Measurements from ENCODE around the gene TOGARAM2.

Gene TOGARAM2

GRCh38 chr2:29033656-29034055 lies 52.6 kb downstream of the TOGARAM2 start:
- no peaks in the 10 kb centered on the region for H3K9me3 Mint-ChIP-seq
- DNase-seq (ENCODE audit: low spot score in 2 of 2) (no peak), ATAC-seq (ENCODE audit: low read depth) (no peak)
- H3K4me3 Mint-ChIP-seq = no peak overlapping the region
- no peaks in the 10 kb centered on the region for H3K4me1 Mint-ChIP-seq
- H3K27ac Mint-ChIP-seq = no peak overlapping the region
- H3K36me3 Mint-ChIP-seq = no peaks in the 10 kb centered on the region
- no peaks in the 10 kb centered on the region for H3K27me3 Mint-ChIP-seq

GRCh38 chr2:29035016-29035745 lies 54.1 kb downstream of the TOGARAM2 start:
- no peak overlapping the region for H3K4me3 Mint-ChIP-seq

GRCh38 chr2:29039718-29040480 lies 58.8 kb downstream of the TOGARAM2 start:
- no peaks in the 10 kb centered on the region for H3K9me3 Mint-ChIP-seq
- H3K27ac Mint-ChIP-seq = no peak overlapping the region
- no peaks in the 10 kb centered on the region for H3K36me3 Mint-ChIP-seq
- no peak overlapping the region for H3K4me3 Mint-ChIP-seq
- DNase-seq (ENCODE audit: low spot score in 2 of 2) = no peak
- no peaks in the 10 kb centered on the region for H3K4me1 Mint-ChIP-seq
- ATAC-seq (ENCODE audit: low read depth) = no peak
- peaks cover 2% of the 10 kb centered on the region for H3K27me3 Mint-ChIP-seq

More at GRCh38 chr2:29035016-29035745, 54.1 kb downstream of the TOGARAM2 start:
- no peaks in the 10 kb centered on the region for H3K27me3 Mint-ChIP-seq
- DNase-seq (ENCODE audit: low spot score in 2 of 2) (no peak), ATAC-seq (ENCODE audit: low read depth) (no peak)
- no peaks in the 10 kb centered on the region for H3K4me1 Mint-ChIP-seq
- no peaks in the 10 kb centered on the region for H3K36me3 Mint-ChIP-seq
- no peak overlapping the region for H3K27ac Mint-ChIP-seq
- no peaks in the 10 kb centered on the region for H3K9me3 Mint-ChIP-seq

GRCh38 chr2:29040552-29040951 lies 59.5 kb downstream of the TOGARAM2 start:
- H3K27me3 Mint-ChIP-seq = peaks cover 2% of the 10 kb centered on the region
- ATAC-seq (ENCODE audit: low read depth) (no peak), DNase-seq (ENCODE audit: low spot score in 2 of 2) (no peak)
- H3K4me1 Mint-ChIP-seq = no peaks in the 10 kb centered on the region
- no peak overlapping the region for H3K4me3 Mint-ChIP-seq
- no peak overlapping the region for H3K27ac Mint-ChIP-seq
- H3K36me3 Mint-ChIP-seq = no peaks in the 10 kb centered on the region
- H3K9me3 Mint-ChIP-seq = no peaks in the 10 kb centered on the region

- Mint-ChIP-seq H3K36me3 (no peaks in the 10 kb centered on the region), H3K27me3 (peaks cover 2% of the 10 kb centered on the region), H3K27ac (no peak overlapping the region), H3K4me3 (no peak overlapping the region), H3K4me1 (no peaks in the 10 kb centered on the region), H3K9me3 (no peaks in the 10 kb centered on the region)
- ATAC-seq (ENCODE audit: low read depth) (no peak), DNase-seq (ENCODE audit: low spot score in 2 of 2) (no peak)
Measured at GRCh38 chr2:29041161-29041660, 60.1 kb downstream of the TOGARAM2 start.

- Mint-ChIP-seq H3K9me3 (no peaks in the 10 kb centered on the region), H3K4me1 (no peaks in the 10 kb centered on the region), H3K27ac (no peak overlapping the region)
Measured at GRCh38 chr2:29042561-29043075, 61.5 kb downstream of the TOGARAM2 start.

GRCh38 chr2:29044459-29044858 lies 63.4 kb downstream of the TOGARAM2 start:
- H3K4me3 Mint-ChIP-seq = no peak overlapping the region
- no peak for ATAC-seq (ENCODE audit: low read depth)
- H3K27ac Mint-ChIP-seq = no peak overlapping the region

More at GRCh38 chr2:29042561-29043075, 61.5 kb downstream of the TOGARAM2 start:
- H3K4me3 Mint-ChIP-seq = no peak overlapping the region
- DNase-seq (ENCODE audit: low spot score in 2 of 2) = no peak
- peaks cover 3% of the 10 kb centered on the region for H3K27me3 Mint-ChIP-seq
- no peaks in the 10 kb centered on the region for H3K36me3 Mint-ChIP-seq
- no peak for ATAC-seq (ENCODE audit: low read depth)

GRCh38 chr2:29046321-29046720 lies 65.2 kb downstream of the TOGARAM2 start:
- DNase-seq (ENCODE audit: low spot score in 2 of 2) = no peak
- no peaks in the 10 kb centered on the region for H3K36me3 Mint-ChIP-seq
- H3K27ac Mint-ChIP-seq = no peak overlapping the region
- H3K4me1 Mint-ChIP-seq = no peaks in the 10 kb centered on the region
- ATAC-seq (ENCODE audit: low read depth) = no peak
- H3K4me3 Mint-ChIP-seq = no peak overlapping the region
- H3K9me3 Mint-ChIP-seq = no peaks in the 10 kb centered on the region
- peaks cover 3% of the 10 kb centered on the region for H3K27me3 Mint-ChIP-seq

More at GRCh38 chr2:29044459-29044858, 63.4 kb downstream of the TOGARAM2 start:
- no peak for DNase-seq (ENCODE audit: low spot score in 2 of 2)
- Mint-ChIP-seq H3K9me3 (no peaks in the 10 kb centered on the region), H3K4me1 (no peaks in the 10 kb centered on the region), H3K27me3 (peaks cover 3% of the 10 kb centered on the region), H3K36me3 (no peaks in the 10 kb centered on the region)

- ATAC-seq (ENCODE audit: low read depth) (no peak), DNase-seq (ENCODE audit: low spot score in 2 of 2) (no peak)
- no peak overlapping the region for H3K27ac Mint-ChIP-seq
- no peaks in the 10 kb centered on the region for H3K36me3 Mint-ChIP-seq
- no peaks in the 10 kb centered on the region for H3K4me1 Mint-ChIP-seq
- H3K27me3 Mint-ChIP-seq = peaks cover 4% of the 10 kb centered on the region
- no peak overlapping the region for H3K4me3 Mint-ChIP-seq
- H3K9me3 Mint-ChIP-seq = no peaks in the 10 kb centered on the region
Measured at GRCh38 chr2:29047083-29047845, 66.2 kb downstream of the TOGARAM2 start.

- H3K27me3 Mint-ChIP-seq = peaks cover 5% of the 10 kb centered on the region
- DNase-seq (ENCODE audit: low spot score in 2 of 2) (no peak), ATAC-seq (ENCODE audit: low read depth) (no peak)
- H3K27ac Mint-ChIP-seq = no peak overlapping the region
- no peak overlapping the region for H3K4me3 Mint-ChIP-seq
- peaks cover 1% of the 10 kb centered on the region for H3K9me3 Mint-ChIP-seq
- no peaks in the 10 kb centered on the region for H3K4me1 Mint-ChIP-seq
- H3K36me3 Mint-ChIP-seq = no peaks in the 10 kb centered on the region
Measured at GRCh38 chr2:29050591-29050990, 69.5 kb downstream of the TOGARAM2 start.

GRCh38 chr2:29051730-29052129 lies 70.6 kb downstream of the TOGARAM2 start:
- Mint-ChIP-seq H3K27ac (no peak overlapping the region), H3K36me3 (no peaks in the 10 kb centered on the region), H3K4me1 (no peaks in the 10 kb centered on the region), H3K27me3 (peaks cover 5% of the 10 kb centered on the region), H3K4me3 (no peak overlapping the region), H3K9me3 (peaks cover 1% of the 10 kb centered on the region)
- ATAC-seq (ENCODE audit: low read depth) (no peak), DNase-seq (ENCODE audit: low spot score in 2 of 2) (no peak)

- H3K9me3 Mint-ChIP-seq = peaks cover 1% of the 10 kb centered on the region
- H3K27ac Mint-ChIP-seq = no peak overlapping the region
Measured at GRCh38 chr2:29052807-29053206, 71.7 kb downstream of the TOGARAM2 start.

GRCh38 chr2:29053223-29053622 lies 72.1 kb downstream of the TOGARAM2 start:
- no peak for DNase-seq (ENCODE audit: low spot score in 2 of 2)
- Mint-ChIP-seq H3K4me3 (no peak overlapping the region), H3K4me1 (no peaks in the 10 kb centered on the region), H3K9me3 (peaks cover 1% of the 10 kb centered on the region), H3K27me3 (peaks cover 3% of the 10 kb centered on the region), H3K27ac (no peak overlapping the region), H3K36me3 (no peaks in the 10 kb centered on the region)
- no peak for ATAC-seq (ENCODE audit: low read depth)

More at GRCh38 chr2:29052807-29053206, 71.7 kb downstream of the TOGARAM2 start:
- Mint-ChIP-seq H3K4me3 (no peak overlapping the region), H3K4me1 (no peaks in the 10 kb centered on the region), H3K27me3 (peaks cover 3% of the 10 kb centered on the region), H3K36me3 (no peaks in the 10 kb centered on the region)
- DNase-seq (ENCODE audit: low spot score in 2 of 2) (no peak), ATAC-seq (ENCODE audit: low read depth) (no peak)

Data from memory B cell (primary cell).